ENCODE data around the gene EPB41.
A peak's percentile ranks its signal among the peaks of the same experiment; 100 is the strongest.

EPB41 gene

DNA sequence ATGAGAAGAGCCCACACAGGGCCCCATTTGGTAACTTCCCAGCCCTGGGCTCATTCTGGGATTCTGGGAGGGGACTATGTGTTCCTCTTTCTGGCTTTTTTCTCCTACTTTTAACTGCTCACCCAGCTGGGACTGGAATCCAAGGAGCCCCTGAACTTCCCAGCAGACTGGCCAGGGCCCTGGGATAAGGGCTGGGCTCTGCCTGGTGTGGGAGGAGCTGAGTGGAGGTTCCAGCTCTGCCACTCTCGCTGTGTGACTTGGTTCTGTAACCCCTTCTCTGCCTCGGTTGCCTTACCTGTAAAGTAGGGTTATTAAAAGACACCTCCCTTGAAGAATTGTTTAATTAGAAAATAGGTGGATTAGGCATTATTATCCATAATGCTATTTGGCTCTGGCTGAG is 19.6 kb upstream of the EPB41 start:
- Histone ChIP-seq H3K4me3 (ENCODE audit: low read depth, low read length) (no peak overlapping the region), H3K4me1 (ENCODE audit: control insufficient read depth, insufficient read depth, low read length) (no peaks in the 10 kb centered on the region), H3K36me3 (ENCODE audit: control insufficient read depth, insufficient read depth, low read length) (peaks cover 4% of the 10 kb centered on the region), H3K27me3 (ENCODE audit: control insufficient read depth, insufficient read depth, low read length) (no peaks in the 10 kb centered on the region), H3K9ac (ENCODE audit: low read depth, low read length) (no peak overlapping the region), H3K9me3 (ENCODE audit: control insufficient read depth, insufficient read depth, low read length) (no peaks in the 10 kb centered on the region)

DNA sequence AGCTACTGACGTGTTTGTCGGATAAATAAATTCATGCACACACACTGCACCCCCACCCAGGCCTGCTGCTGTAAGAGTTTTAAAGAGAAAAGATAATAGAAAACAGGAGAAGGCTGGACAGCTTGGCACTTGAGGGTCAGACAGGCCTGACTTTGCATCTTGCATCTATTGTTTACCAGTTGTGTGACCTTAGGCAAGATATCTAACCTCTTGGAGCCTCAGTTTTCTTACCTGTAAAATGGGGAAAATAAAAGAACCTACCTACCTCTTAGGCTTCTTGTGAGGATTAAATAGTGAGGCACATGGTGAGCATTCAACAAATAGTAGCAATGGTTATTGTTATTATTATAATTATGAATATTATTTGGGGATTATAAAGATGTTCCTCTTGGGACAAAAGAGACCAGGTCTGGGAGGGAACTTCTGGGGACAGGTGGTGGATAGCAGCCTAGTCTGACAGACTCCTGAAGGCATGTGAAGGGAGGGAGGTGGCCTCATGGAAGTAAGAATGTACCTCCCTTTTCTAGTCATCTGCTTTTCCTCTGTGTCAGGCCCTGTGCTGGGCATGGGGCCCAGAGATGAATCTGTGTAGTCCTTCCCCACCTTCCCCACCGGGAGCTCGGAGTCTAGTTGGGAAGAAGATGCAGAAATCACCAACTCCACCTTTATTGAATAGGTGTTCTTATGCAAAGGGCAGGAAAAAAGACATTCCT is 18.3 kb upstream of the EPB41 start:
- H3K36me3 ChIP-seq (ENCODE audit: control insufficient read depth, insufficient read depth, low read length) = peaks cover 2% of the 10 kb centered on the region
- H3K9me3 ChIP-seq (ENCODE audit: control insufficient read depth, insufficient read depth, low read length) = no peaks in the 10 kb centered on the region
- H3K9ac ChIP-seq (ENCODE audit: low read depth, low read length) = no peak overlapping the region
- no peaks in the 10 kb centered on the region for H3K27me3 ChIP-seq (ENCODE audit: control insufficient read depth, insufficient read depth, low read length)
- H3K4me3 ChIP-seq (ENCODE audit: low read depth, low read length) = no peak overlapping the region
- no peaks in the 10 kb centered on the region for H3K4me1 ChIP-seq (ENCODE audit: control insufficient read depth, insufficient read depth, low read length)

DNA sequence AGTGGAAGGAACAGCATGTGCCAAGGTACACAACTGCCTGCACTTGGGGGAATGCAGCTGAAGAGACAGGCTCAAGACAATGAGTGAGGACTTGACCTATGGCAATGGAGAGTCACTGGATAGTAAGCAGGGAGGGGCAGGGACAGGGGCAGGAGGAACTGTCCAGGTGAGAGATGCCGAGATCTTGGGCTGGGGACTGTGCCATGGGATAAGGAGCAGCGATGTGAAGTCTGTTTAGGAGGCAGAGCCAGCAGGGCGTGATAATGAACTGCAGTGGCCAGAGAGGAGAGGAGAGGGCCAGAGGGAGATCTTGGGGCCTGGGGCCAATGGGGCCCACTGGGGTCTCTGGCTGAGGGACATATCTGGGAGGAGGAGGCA is 17.8 kb upstream of the EPB41 start:
- Histone ChIP-seq H3K36me3 (ENCODE audit: control insufficient read depth, insufficient read depth, low read length) (no peaks in the 10 kb centered on the region), H3K9me3 (ENCODE audit: control insufficient read depth, insufficient read depth, low read length) (no peaks in the 10 kb centered on the region), H3K4me1 (ENCODE audit: control insufficient read depth, insufficient read depth, low read length) (no peaks in the 10 kb centered on the region), H3K4me3 (ENCODE audit: low read depth, low read length) (no peak overlapping the region), H3K27me3 (ENCODE audit: control insufficient read depth, insufficient read depth, low read length) (no peaks in the 10 kb centered on the region), H3K9ac (ENCODE audit: low read depth, low read length) (no peak overlapping the region)

DNA sequence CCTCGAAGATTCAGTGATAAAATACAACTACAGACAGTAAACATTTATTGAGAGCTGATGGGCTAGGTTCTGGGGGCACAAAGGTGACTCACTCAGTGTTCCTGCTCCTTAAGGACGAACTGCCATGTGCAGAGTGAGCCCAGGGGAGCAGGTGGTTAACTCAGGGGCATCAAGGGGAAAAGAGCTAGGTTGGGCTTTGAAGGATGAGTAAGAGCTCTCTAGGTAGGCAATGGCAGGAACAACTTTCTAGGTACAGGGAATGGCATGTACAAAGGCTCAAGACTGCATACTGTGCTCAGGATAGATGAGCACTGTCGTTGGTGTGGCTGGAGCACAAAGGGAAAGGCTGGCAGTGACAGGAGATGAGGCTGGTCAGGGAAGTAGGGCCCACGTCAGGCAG is 16.6 kb upstream of the EPB41 start:
- Histone ChIP-seq H3K9ac (ENCODE audit: low read depth, low read length) (no peak overlapping the region), H3K9me3 (ENCODE audit: control insufficient read depth, insufficient read depth, low read length) (no peaks in the 10 kb centered on the region), H3K4me1 (ENCODE audit: control insufficient read depth, insufficient read depth, low read length) (no peaks in the 10 kb centered on the region), H3K27me3 (ENCODE audit: control insufficient read depth, insufficient read depth, low read length) (no peaks in the 10 kb centered on the region), H3K4me3 (ENCODE audit: low read depth, low read length) (no peak overlapping the region), H3K36me3 (ENCODE audit: control insufficient read depth, insufficient read depth, low read length) (no peaks in the 10 kb centered on the region)

DNA sequence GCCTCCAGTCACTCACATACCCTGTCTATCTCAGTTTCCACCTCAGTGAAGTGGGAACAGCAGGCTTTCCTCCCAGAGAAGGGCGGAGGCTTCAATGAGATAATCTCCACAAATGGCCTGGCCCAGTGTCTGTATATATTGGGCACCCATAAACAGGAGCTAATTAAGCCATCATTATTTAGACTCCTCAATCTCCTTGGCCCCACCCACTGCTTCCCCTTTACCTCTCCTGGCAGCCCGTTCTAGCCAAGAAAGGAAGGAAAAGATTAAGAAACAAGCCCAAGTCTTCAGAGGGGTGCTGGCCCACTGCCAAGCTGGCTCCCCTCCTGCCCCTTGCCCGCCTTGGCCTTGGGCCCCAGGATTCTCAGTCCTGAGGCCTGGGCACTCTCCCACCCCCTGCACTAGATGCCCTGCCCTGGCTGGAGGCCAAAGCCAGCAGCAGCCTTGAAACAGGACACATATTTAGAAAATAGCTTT is 15.9 kb upstream of the EPB41 start:
- no peak overlapping the region for H3K4me3 ChIP-seq (ENCODE audit: low read depth, low read length)
- H3K4me1 ChIP-seq (ENCODE audit: control insufficient read depth, insufficient read depth, low read length) = no peaks in the 10 kb centered on the region
- H3K36me3 ChIP-seq (ENCODE audit: control insufficient read depth, insufficient read depth, low read length) = no peaks in the 10 kb centered on the region
- no peaks in the 10 kb centered on the region for H3K9me3 ChIP-seq (ENCODE audit: control insufficient read depth, insufficient read depth, low read length)
- H3K27me3 ChIP-seq (ENCODE audit: control insufficient read depth, insufficient read depth, low read length) = no peaks in the 10 kb centered on the region
- H3K9ac ChIP-seq (ENCODE audit: low read depth, low read length) = no peak overlapping the region

DNA sequence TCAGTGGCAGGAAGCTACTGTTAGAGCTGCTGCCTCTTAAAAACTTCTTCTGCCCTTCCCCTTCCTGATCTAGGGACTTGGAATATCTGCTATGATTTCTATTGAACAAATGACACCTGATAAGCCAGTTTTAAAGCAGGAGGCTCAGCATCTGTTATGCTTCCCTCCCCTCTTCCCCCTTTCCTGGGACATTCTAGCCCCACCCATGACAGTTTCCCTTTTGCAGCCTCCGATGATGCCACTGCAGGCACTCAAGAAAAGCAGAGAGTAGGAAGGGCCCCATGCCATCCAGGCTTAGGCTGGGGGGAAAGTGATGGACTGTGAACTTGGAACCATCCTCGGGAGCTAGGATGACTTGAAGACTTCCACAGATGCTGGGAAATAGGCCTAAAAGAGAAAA is 15.1 kb upstream of the EPB41 start:
- H3K9me3 ChIP-seq (ENCODE audit: control insufficient read depth, insufficient read depth, low read length) = no peaks in the 10 kb centered on the region
- no peak overlapping the region for H3K9ac ChIP-seq (ENCODE audit: low read depth, low read length)
- no peaks in the 10 kb centered on the region for H3K27me3 ChIP-seq (ENCODE audit: control insufficient read depth, insufficient read depth, low read length)
- H3K4me1 ChIP-seq (ENCODE audit: control insufficient read depth, insufficient read depth, low read length) = no peaks in the 10 kb centered on the region
- H3K4me3 ChIP-seq (ENCODE audit: low read depth, low read length) = no peak overlapping the region
- peaks cover 2% of the 10 kb centered on the region for H3K36me3 ChIP-seq (ENCODE audit: control insufficient read depth, insufficient read depth, low read length)

DNA sequence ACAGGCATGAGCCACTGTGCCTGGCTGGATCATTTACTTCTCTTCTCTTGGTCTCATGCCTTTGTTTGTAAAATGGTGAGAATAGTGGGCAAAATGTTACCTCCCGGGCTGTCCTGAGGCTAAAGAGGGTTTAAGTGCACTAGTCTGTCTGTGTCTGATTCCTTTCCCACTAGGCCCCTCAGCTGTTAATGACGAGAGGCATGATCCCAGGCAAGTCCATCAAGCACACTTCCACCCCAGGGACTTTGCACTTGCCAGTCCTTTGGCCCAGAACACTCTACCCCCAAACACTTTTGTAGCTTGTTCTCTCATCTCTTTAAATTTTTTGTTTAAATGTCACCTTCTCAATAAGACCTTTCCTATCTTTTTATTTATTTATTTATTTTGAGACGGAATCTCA is 13.8 kb upstream of the EPB41 start:
- Histone ChIP-seq H3K36me3 (ENCODE audit: control insufficient read depth, insufficient read depth, low read length) (peaks cover 4% of the 10 kb centered on the region), H3K9ac (ENCODE audit: low read depth, low read length) (no peak overlapping the region), H3K4me3 (ENCODE audit: low read depth, low read length) (no peak overlapping the region), H3K4me1 (ENCODE audit: control insufficient read depth, insufficient read depth, low read length) (no peaks in the 10 kb centered on the region), H3K9me3 (ENCODE audit: control insufficient read depth, insufficient read depth, low read length) (no peaks in the 10 kb centered on the region), H3K27me3 (ENCODE audit: control insufficient read depth, insufficient read depth, low read length) (no peaks in the 10 kb centered on the region)

DNA sequence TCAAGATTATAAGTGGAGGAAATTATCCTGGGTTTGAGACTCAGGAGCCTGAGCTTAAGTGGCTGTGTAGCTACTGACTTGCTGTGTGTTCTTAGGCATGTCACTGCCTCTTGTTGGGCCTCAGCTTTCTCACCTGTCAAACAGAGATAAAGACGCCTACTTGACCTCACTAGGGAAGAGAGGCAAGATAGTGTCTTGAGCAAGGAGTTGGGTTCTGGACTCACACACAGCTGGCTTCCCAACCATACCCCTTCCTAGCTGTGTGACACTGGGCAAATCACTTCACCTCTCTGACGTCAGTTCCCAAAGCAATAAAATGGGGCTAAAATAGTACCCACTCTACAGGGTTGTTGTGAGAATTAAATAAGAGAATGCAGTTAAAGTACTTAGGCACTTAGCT is 11.6 kb upstream of the EPB41 start:
- no peak overlapping the region for H3K4me3 ChIP-seq (ENCODE audit: low read depth, low read length)
- H3K9me3 ChIP-seq (ENCODE audit: control insufficient read depth, insufficient read depth, low read length) = no peaks in the 10 kb centered on the region
- H3K9ac ChIP-seq (ENCODE audit: low read depth, low read length) = no peak overlapping the region
- no peaks in the 10 kb centered on the region for H3K27me3 ChIP-seq (ENCODE audit: control insufficient read depth, insufficient read depth, low read length)
- no peaks in the 10 kb centered on the region for H3K4me1 ChIP-seq (ENCODE audit: control insufficient read depth, insufficient read depth, low read length)
- peaks cover 4% of the 10 kb centered on the region for H3K36me3 ChIP-seq (ENCODE audit: control insufficient read depth, insufficient read depth, low read length)

DNA sequence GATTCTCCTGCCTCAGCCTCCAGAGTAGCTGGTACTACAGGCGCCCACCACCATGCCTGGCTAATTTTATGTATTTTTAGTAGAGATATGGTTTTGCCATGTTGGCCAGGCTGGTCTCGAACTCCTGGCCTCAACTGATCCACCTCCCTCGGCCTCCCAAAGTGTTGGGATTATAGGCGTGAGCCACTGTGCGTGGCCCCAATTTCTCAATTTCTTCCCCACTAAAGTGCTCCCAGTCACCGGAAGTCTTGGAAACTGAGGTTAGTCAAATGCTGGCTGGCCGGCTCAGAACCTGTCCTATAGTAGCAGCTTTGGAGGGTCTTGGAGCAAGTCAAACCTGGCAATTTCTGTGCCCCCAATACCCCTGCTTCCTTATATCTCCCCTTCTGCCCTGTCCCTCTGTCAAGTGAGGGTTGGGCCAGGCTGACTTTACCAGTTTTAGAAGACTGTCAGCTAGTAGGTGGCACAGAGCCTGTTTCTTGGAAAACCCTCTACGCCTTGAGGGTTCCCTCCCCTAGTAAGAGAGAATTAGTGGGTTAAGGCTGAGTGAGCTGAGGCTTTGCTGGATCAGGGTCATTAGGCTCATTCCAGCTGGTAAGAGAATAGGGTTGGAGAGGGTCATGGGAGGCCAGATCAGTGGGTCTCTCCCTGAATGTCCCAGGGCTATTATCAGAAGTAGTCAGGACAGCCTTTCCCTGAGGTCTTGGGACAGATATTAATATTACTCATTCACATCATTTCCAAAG is 8.3 kb upstream of the EPB41 start:
- Histone ChIP-seq H3K36me3 (ENCODE audit: control insufficient read depth, insufficient read depth, low read length) (peaks cover 4% of the 10 kb centered on the region), H3K27me3 (ENCODE audit: control insufficient read depth, insufficient read depth, low read length) (no peaks in the 10 kb centered on the region), H3K9ac (ENCODE audit: low read depth, low read length) (no peak overlapping the region), H3K4me1 (ENCODE audit: control insufficient read depth, insufficient read depth, low read length) (no peaks in the 10 kb centered on the region), H3K4me3 (ENCODE audit: low read depth, low read length) (no peak overlapping the region), H3K9me3 (ENCODE audit: control insufficient read depth, insufficient read depth, low read length) (no peaks in the 10 kb centered on the region)

DNA sequence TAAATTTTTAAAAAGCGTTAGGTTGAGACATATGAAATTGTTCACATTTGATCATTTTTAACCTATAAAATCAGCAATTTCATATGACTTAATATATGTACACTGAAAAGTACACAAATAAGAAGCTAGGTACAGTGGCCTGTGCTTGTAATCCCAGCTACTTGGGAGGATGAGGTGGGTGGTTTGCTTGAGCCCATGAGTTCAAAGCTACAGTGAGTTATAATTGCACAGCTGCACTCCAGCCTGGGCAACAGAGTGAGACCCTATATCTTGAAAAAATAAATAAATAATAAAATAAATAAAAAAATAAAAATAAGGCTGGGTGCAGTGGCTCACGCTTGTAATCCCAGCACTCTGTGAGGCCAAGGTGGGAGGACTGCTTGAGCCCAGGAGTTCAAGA is 5.2 kb upstream of the EPB41 start:
- Histone ChIP-seq H3K4me1 (ENCODE audit: control insufficient read depth, insufficient read depth, low read length) (no peaks in the 10 kb centered on the region), H3K27me3 (ENCODE audit: control insufficient read depth, insufficient read depth, low read length) (peaks cover 3% of the 10 kb centered on the region), H3K4me3 (ENCODE audit: low read depth, low read length) (no peak overlapping the region), H3K9me3 (ENCODE audit: control insufficient read depth, insufficient read depth, low read length) (no peaks in the 10 kb centered on the region), H3K36me3 (ENCODE audit: control insufficient read depth, insufficient read depth, low read length) (peaks cover 2% of the 10 kb centered on the region), H3K9ac (ENCODE audit: low read depth, low read length) (no peak overlapping the region)

DNA sequence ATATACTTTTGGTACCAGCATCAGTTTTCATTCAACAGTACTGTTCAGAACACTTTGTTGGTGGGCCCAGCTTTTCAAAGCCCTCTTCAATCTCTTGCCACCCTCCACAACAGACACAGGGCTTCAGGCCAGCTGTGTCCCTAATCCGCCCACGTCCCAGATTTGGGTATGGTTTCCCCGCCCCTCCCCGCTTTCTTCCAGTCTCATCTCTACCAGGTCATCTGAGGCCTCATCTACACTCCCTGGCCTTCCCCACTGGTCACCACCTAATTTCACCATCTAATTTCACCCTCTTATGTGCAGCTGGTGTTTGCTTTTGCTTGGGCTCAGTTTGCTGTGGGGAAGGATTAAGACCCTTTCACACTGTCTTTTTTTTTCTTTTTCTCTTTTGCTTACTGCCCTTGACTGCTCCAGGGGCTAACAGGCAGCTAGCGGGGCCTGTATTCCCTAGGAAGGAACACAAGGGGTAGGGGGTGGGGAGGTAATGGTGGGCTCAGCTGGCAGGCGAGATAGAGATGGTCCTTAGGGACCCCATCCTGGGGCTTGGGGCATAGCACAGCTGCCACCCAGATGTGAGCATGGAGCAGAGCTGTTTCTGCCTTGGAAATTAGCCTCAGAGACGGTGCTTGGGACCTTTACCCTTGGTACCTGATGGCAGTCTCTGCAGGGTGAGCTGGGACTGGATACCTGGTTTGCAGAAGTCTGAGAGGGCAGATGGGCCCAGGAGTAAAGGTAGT is 3.8 kb upstream of the EPB41 start:
- H3K36me3 ChIP-seq (ENCODE audit: control insufficient read depth, insufficient read depth, low read length) = no peaks in the 10 kb centered on the region
- no peaks in the 10 kb centered on the region for H3K9me3 ChIP-seq (ENCODE audit: control insufficient read depth, insufficient read depth, low read length)
- no peaks in the 10 kb centered on the region for H3K4me1 ChIP-seq (ENCODE audit: control insufficient read depth, insufficient read depth, low read length)
- peak overlapping the region; percentile 47 for H3K9ac ChIP-seq (ENCODE audit: low read depth, low read length)
- peaks cover 3% of the 10 kb centered on the region for H3K27me3 ChIP-seq (ENCODE audit: control insufficient read depth, insufficient read depth, low read length)
- H3K4me3 ChIP-seq (ENCODE audit: low read depth, low read length) = no peak overlapping the region
